Peyer's patch (tissue), 4 donors: ENCODE results near the gene PPP1R9B. TPM values are rescaled to one million over a fixed set of nuclear protein-coding genes. Genes with fewer than 3 reads are reported as not detected.

Experiments used
- DNase-seq, 3 donors: peaks; one replicate each; pipeline ENCODE4 v3.0.0-alpha.2; 2017 to 2019
- H3K27ac ChIP-seq, 4 donors: fragments of 200-600 bp; sonication (generic); one replicate each; pipeline ENCODE4 v1.5.1; 2016 to 2019
- H3K27me3 ChIP-seq, 2 donors: fragments of 200-600 bp; sonication (generic); one replicate each; pipeline ENCODE4 v1.5.1; 2019
- H3K36me3 ChIP-seq, 3 donors: fragments of 200-600 bp; sonication (generic); one replicate each; pipeline ENCODE4 v1.5.1; 2016 to 2019
- H3K4me1 ChIP-seq, 4 donors: fragments of 200-600 bp; sonication (generic); one replicate each; pipeline ENCODE4 v1.5.1; 2016 to 2019
- H3K4me3 ChIP-seq, 4 donors: fragments of 200-600 bp; sonication (generic); 1 replicate in 3 of 4; 2 replicates in 1 of 4; pipeline ENCODE4 v1.5.1; 2016 to 2019; ENCODE audit warnings: mild to moderate bottlenecking in 1 of 4
- H3K9me3 ChIP-seq, 4 donors: fragments of 200-600 bp; sonication (generic); one replicate each; pipeline ENCODE4 v1.5.1; 2016 to 2019; ENCODE audit warnings: mild to moderate bottlenecking in 1 of 4
- POLR2A ChIP-seq, 2 donors: fragments of 450-650 bp; IDR thresholded peaks; one replicate each; pipeline ENCODE4 v1.5.1; 2017; ENCODE audit warnings: antibody characterized with exemption in 2 of 2, mild to moderate bottlenecking in 2 of 2, moderate library complexity in 2 of 2
- total RNA-seq, 4 donors: library from RNA; depleted of rRNA; stranded (reverse); fragments of >200 nt; gene quantifications; one replicate each; pipeline ENCODE4 v1.1.0, GENCODE V29; 2016
- TF ChIP-seq, protein P1 (sequence below), 6 experiments: fragments of 450-650 bp in 4 of 6; fragments of 200-600 bp in 2 of 6; sonication (generic) in 1 of 6; IDR thresholded peaks; one replicate each; pipeline ENCODE4 v1.5.1; 2017 to 2019; ENCODE audit warnings: antibody characterized with exemption in 6 of 6, mild to moderate bottlenecking in 3 of 6, moderate library complexity in 1 of 6

The PPP1R9B gene
- total RNA-seq, 4 donors from 2014 or later, result 18.0 to 40.4 (median 32.9) TPM

- no peaks in the 10 kb centered on the region for H3K36me3 ChIP-seq
- peak overlapping the region; percentile 23 to 64 (median 60) for H3K27ac ChIP-seq
- no peaks in the 10 kb centered on the region for H3K9me3 ChIP-seq
- peak; percentile 90 to 95 (median 94) for DNase-seq
- H3K27me3 ChIP-seq, result no peaks in the 10 kb centered on the region
- H3K4me3 ChIP-seq, result peak overlapping the region; percentile 42 to 57 (median 45)
- TF ChIP-seq, protein P1, sequence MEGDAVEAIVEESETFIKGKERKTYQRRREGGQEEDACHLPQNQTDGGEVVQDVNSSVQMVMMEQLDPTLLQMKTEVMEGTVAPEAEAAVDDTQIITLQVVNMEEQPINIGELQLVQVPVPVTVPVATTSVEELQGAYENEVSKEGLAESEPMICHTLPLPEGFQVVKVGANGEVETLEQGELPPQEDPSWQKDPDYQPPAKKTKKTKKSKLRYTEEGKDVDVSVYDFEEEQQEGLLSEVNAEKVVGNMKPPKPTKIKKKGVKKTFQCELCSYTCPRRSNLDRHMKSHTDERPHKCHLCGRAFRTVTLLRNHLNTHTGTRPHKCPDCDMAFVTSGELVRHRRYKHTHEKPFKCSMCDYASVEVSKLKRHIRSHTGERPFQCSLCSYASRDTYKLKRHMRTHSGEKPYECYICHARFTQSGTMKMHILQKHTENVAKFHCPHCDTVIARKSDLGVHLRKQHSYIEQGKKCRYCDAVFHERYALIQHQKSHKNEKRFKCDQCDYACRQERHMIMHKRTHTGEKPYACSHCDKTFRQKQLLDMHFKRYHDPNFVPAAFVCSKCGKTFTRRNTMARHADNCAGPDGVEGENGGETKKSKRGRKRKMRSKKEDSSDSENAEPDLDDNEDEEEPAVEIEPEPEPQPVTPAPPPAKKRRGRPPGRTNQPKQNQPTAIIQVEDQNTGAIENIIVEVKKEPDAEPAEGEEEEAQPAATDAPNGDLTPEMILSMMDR (IDR thresholded peaks at IDR 0.05), result peak; percentile 92 to 98 (median 98)
- TF ChIP-seq POLR2A (IDR thresholded peaks at IDR 0.05), result peak in 1 of 2 donors; percentile 11
- H3K4me1 ChIP-seq, result peaks cover 0 to 14% (median 7%) of the 10 kb centered on the region in 4 donors
Observed at GRCh38 chr17:50161023-50161910, 10.8 kb upstream of the PPP1R9B start.

GRCh38 chr17:50157891-50158290 is 7.4 kb upstream of the PPP1R9B start:
- H3K4me1 ChIP-seq, result peaks cover 0 to 32% (median 2%) of the 10 kb centered on the region in 4 donors
- H3K27me3 ChIP-seq, result no peaks in the 10 kb centered on the region
- TF ChIP-seq POLR2A (IDR thresholded peaks at IDR 0.05), result no peak
- TF ChIP-seq, protein P1 (IDR thresholded peaks at IDR 0.05), result no peak
- DNase-seq, result no peak
- no peaks in the 10 kb centered on the region for H3K36me3 ChIP-seq
- no peak overlapping the region for H3K4me3 ChIP-seq
- no peaks in the 10 kb centered on the region for H3K9me3 ChIP-seq
- no peak overlapping the region for H3K27ac ChIP-seq

DNA sequence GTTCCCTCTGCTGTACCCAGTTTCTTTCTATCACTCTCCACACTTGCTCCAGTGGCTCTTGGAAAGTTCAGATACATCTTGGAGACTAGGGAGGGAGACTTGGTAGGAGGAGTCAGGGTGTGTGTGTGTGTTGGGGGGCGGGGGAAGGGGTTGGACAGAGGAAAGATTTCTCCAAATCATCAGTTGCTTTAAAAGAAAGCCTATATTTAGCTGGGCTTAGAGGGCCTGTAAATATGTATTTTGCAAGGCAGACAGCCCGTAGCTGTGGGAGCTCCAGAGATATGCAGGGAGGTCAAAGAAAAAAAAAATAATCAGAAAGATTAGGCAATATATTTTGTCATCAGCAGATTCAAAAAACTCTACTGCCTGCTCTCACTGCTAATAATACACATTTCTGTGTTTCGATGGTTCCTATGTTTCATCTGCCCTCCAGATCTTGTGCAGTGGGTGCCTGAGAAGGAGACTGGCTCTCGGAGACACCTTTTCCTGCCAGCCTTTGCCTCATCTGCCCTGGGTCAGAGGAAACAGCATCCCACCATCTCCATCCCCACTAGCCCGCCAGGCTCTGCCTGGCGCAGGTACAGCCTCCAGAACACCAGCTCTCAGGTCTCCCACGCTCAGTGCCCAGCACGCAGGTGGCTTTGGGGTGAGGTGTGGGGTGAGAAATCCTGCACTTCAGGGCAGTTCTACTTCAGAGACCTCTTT is 4.8 kb upstream of the PPP1R9B start:
- TF ChIP-seq POLR2A (IDR thresholded peaks at IDR 0.05), result no peak
- TF ChIP-seq, protein P1 (IDR thresholded peaks at IDR 0.05), result no peak
- peak overlapping the region; percentile 32 to 57 (median 36) for H3K27ac ChIP-seq
- DNase-seq, result no peak
- no peaks in the 10 kb centered on the region for H3K27me3 ChIP-seq
- H3K4me1 ChIP-seq, result peaks cover 0 to 35% (median 2%) of the 10 kb centered on the region in 4 donors
- H3K36me3 ChIP-seq, result no peaks in the 10 kb centered on the region
- H3K4me3 ChIP-seq, result no peak overlapping the region
- H3K9me3 ChIP-seq, result no peaks in the 10 kb centered on the region

DNA sequence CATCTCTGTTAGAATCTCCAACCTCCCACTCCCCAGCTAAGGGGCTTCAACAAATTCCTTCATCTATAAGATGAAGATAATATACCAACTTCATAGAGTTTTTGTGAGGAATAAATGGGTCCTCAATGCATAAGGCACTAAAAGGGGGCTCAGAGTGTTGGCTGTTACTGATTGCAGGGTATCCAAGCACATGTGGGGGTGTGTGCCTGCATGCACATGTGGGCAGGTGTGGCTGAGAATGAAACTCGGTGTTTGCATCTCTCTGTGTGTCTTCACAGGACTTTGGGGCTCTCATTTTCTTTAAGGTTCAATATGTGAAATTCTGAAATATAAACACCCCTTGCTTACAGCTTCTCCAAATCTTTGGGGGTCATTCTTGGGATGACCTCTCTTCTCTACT is 4.1 kb upstream of the PPP1R9B start:
- peak overlapping the region; percentile 32 to 97 (median 68) for H3K27ac ChIP-seq
- no peak overlapping the region for H3K4me3 ChIP-seq
- no peaks in the 10 kb centered on the region for H3K36me3 ChIP-seq
- no peaks in the 10 kb centered on the region for H3K9me3 ChIP-seq
- no peak for DNase-seq
- TF ChIP-seq, protein P1 (IDR thresholded peaks at IDR 0.05), result no peak
- no peak for TF ChIP-seq POLR2A (IDR thresholded peaks at IDR 0.05)
- H3K4me1 ChIP-seq, result peaks cover 0 to 35% (median 2%) of the 10 kb centered on the region in 4 donors
- no peaks in the 10 kb centered on the region for H3K27me3 ChIP-seq

GRCh38 chr17:50153650-50154575 is 3.4 kb upstream of the PPP1R9B start:
- DNase-seq, result no peak
- no peak overlapping the region for H3K4me3 ChIP-seq
- peaks cover 0 to 35% (median 2%) of the 10 kb centered on the region in 4 donors for H3K4me1 ChIP-seq
- H3K9me3 ChIP-seq, result no peaks in the 10 kb centered on the region
- no peaks in the 10 kb centered on the region for H3K36me3 ChIP-seq
- H3K27me3 ChIP-seq, result no peaks in the 10 kb centered on the region
- H3K27ac ChIP-seq, result peak overlapping the region; percentile 5 to 97 (median 64)
- TF ChIP-seq, protein P1 (IDR thresholded peaks at IDR 0.05), result no peak
- TF ChIP-seq POLR2A (IDR thresholded peaks at IDR 0.05), result no peak
